HG03432 (cell line): ENCODE results near the gene PREX1.
"Not testable (repeated sequence)": the region's sequence is repeated elsewhere in the genome, so short reads cannot be mapped to it uniquely, and the experiment has no call there.

Experiments
- ATAC-seq: cut with Tn5 transposase; IDR thresholded peaks from one replicate; pipeline ENCODE4 v1.9.1; 2021; ENCODE audit warnings: mild to moderate bottlenecking, moderate library complexity; ENCODE audit not compliant: unreplicated experiment

Gene PREX1

GRCh38 chr20:48827855-48828733, at the start of gene PREX1:
Gene PREX1, minus strand, starts transcription at chr20:48827999. Its CDS starts 139 bp downstream, at chr20:48827860.
- ATAC-seq: peak; percentile 52

GRCh38 chr20:48877304-48877703, 49.5 kb upstream of the PREX1 start:
- ATAC-seq: no peak

- no peak for ATAC-seq
Measured at GRCh38 chr20:48875914-48876240, 48.1 kb upstream of the PREX1 start.

- no peak for ATAC-seq
Measured at GRCh38 chr20:48875233-48875913, 47.6 kb upstream of the PREX1 start.

GRCh38 chr20:48869442-48869841, 41.6 kb upstream of the PREX1 start:
- not testable (repeated sequence) for ATAC-seq

- no peak for ATAC-seq
Measured at GRCh38 chr20:48866936-48867335, 39.1 kb upstream of the PREX1 start.

GRCh38 chr20:48864738-48865318, 37.0 kb upstream of the PREX1 start:
- ATAC-seq: no peak

- ATAC-seq: no peak
Measured at GRCh38 chr20:48864254-48864653, 36.5 kb upstream of the PREX1 start.

- no peak for ATAC-seq
Measured at GRCh38 chr20:48862279-48862678, 34.5 kb upstream of the PREX1 start.

GRCh38 chr20:48861444-48861843, 33.6 kb upstream of the PREX1 start:
- ATAC-seq: no peak

GRCh38 chr20:48858075-48858790, 30.4 kb upstream of the PREX1 start:
- ATAC-seq: no peak

- no peak for ATAC-seq
Measured at GRCh38 chr20:48856130-48856529, 28.3 kb upstream of the PREX1 start.

- ATAC-seq: no peak
Measured at GRCh38 chr20:48855046-48855445, 27.2 kb upstream of the PREX1 start.

GRCh38 chr20:48852609-48853008, 24.8 kb upstream of the PREX1 start:
- ATAC-seq: no peak

GRCh38 chr20:48851579-48851978, 23.8 kb upstream of the PREX1 start:
- no peak for ATAC-seq

GRCh38 chr20:48850977-48851299, 23.1 kb upstream of the PREX1 start:
- ATAC-seq: no peak

- no peak for ATAC-seq
Measured at GRCh38 chr20:48850257-48850976, 22.6 kb upstream of the PREX1 start.

- no peak for ATAC-seq
Measured at GRCh38 chr20:48849779-48850178, 22.0 kb upstream of the PREX1 start.

GRCh38 chr20:48849299-48849698, 21.5 kb upstream of the PREX1 start:
- no peak for ATAC-seq

- ATAC-seq: no peak
Measured at GRCh38 chr20:48847498-48848205, 19.9 kb upstream of the PREX1 start.
